Measurements from ENCODE around the gene SLC16A8. TPM values are rescaled to one million over a fixed set of nuclear protein-coding genes. Genes with fewer than 3 reads are reported as not detected.

Gene SLC16A8
- total and polyA plus RNA-seq, 2 of the 13 experiments (the other 11 are each of a cell fraction or from before 2014, with no cell fraction given): not detected

DNA sequence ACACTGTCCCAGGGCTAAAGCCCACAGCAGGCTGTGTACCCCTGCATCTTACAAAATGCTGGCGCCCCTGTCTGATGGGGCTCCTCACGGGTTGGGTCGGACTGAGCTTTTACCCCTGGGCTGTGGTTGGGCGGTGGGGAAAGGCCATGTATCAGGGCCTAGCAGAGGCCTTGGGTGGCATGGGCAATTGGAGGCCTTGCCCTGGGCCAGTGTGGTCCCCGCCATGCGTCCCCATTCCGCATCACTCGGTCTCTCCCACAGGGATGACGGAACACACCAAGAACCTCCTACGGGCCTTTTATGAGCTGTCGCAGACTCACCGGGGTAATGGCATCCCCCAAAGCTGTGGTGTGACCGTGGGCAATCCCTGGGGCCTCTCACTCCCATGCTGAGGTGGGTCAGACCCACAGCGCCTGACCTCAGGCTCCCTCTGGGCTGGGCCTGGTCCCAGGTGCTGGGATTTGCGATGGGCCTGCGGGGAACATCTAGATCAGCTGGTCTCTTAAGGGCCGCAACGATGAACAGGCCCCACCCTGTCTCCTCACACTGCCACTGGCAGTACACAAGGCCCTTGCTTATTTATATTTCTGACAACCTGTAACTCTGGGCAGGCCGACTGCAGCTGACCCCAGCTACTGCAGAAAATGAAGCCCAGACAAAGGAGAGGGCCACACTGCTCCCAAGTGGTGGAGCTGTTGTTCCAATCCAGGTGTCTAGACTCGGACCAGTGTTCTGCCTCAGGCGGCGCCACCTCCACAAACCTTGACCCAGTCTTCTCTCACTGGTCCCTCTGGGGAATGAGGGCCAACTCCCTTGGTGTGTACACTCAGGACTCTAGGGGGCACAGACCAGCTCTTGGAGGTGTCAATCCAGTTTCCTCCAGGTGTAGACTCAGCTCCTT is 12.3 kb downstream of the SLC16A8 start:
- ChIA-PET POLR2A (no interaction called here), CTCF (ENCODE audit: low intra/inter-chr PET ratio, low total read pairs) (no interaction called here)
- BruUV-seq (replicated peaks): no TSS peak
- Histone ChIP-seq H3K9me3 (ENCODE audit: low read length) (no peaks in the 10 kb centered on the region), H3K4me1 (ENCODE audit: insufficient read depth, low read length) (0 out of 2 replicates have a peak, but pooled peaks cover 5% of the 10 kb centered on the region), H2AFZ (ENCODE audit: low read length) (no peak overlapping the region), H3K27me3 (ENCODE audit: control insufficient read depth in 1 of 2, insufficient read depth in 2 of 2, low read length in 2 of 2) (no peaks in the 10 kb centered on the region), H3K36me3 (replicated peaks in 1 of 2; ENCODE audit: control insufficient read depth in 1 of 2, insufficient read depth in 2 of 2, low read length in 2 of 2) (peaks cover 15 to 27% of the 10 kb centered on the region in 2 experiments), H3K4me2 (ENCODE audit: low read depth, low read length) (no peak overlapping the region), H3K27ac (ENCODE audit: extremely low read length, insufficient read depth, low read length) (no peak overlapping the region), H3K79me2 (ENCODE audit: insufficient read depth, low read length) (no peaks in the 10 kb centered on the region), H4K20me1 (ENCODE audit: insufficient read depth, low read length) (no peaks in the 10 kb centered on the region), H3K4me3 (replicated peaks in 1 of 3; ENCODE audit: insufficient read depth in 1 of 3, low read depth in 2 of 3, low read length in 3 of 3) (no peak overlapping the region), H3K9ac (ENCODE audit: insufficient read depth, low read depth, low read length) (no peak overlapping the region)
- WGBS (ENCODE audit: low lambda C conversion rate): 95% methylated on average over 7 of the region's 22 CpGs
- no peak for ATAC-seq
- DNase-seq (ENCODE audit: low spot score): no peak
- intact Hi-C loops (cut with micrococcal nuclease; ENCODE audit: unreplicated experiment) (no loop called here), in situ Hi-C loops (cut with HindIII; ENCODE audit: extremely low pct_ligation_motif_present, low pct_unique_long_range_greater_than_20kb) (no loop called here)
- TF ChIP-seq, protein P1, sequence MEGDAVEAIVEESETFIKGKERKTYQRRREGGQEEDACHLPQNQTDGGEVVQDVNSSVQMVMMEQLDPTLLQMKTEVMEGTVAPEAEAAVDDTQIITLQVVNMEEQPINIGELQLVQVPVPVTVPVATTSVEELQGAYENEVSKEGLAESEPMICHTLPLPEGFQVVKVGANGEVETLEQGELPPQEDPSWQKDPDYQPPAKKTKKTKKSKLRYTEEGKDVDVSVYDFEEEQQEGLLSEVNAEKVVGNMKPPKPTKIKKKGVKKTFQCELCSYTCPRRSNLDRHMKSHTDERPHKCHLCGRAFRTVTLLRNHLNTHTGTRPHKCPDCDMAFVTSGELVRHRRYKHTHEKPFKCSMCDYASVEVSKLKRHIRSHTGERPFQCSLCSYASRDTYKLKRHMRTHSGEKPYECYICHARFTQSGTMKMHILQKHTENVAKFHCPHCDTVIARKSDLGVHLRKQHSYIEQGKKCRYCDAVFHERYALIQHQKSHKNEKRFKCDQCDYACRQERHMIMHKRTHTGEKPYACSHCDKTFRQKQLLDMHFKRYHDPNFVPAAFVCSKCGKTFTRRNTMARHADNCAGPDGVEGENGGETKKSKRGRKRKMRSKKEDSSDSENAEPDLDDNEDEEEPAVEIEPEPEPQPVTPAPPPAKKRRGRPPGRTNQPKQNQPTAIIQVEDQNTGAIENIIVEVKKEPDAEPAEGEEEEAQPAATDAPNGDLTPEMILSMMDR (CRISPR knock-in tag; IDR thresholded peaks at IDR 0.05): 0 out of 2 replicates have a peak, but pooled peaks have one; percentile 8
- no peak for TF ChIP-seq ZNF703 (CRISPR knock-in tag; IDR thresholded peaks at IDR 0.05; ENCODE audit: borderline replicate concordance)
- FAIRE-seq: no peak

DNA sequence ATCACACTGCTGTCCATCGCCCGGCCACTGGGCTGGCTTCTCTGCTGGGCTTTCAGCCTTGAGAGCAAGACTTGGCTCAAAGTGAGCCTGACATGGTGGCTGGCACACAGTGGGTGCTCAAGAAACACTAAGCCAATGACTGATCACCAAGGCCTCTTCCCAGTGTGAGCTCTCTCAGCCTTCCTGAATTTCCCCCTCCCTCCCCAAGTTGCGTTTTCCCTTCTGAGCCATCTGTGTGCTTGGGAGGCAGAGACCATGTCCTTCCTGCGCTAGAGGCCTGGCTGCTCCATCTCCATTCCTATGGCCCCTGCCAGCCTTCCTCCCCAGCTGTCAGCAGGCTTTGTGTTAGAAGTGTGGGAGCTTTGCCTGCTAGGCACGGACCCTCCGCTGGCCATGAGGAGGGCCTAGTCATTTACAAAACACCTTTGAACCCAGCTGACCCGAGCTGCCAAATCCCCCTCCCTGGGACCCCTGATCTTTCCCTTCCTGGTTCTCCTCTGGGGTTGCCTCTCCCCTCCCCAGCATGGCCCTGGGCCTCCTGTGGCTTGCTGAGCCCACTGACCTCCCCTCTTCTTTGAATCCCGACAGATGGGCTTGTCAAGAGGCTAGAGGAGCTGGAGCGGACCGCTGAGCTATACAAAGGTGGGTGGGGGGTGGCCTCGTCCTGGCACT is 13.6 kb downstream of the SLC16A8 start:
- intact Hi-C loops (cut with micrococcal nuclease; ENCODE audit: unreplicated experiment) (no loop called here), in situ Hi-C loops (cut with HindIII; ENCODE audit: extremely low pct_ligation_motif_present, low pct_unique_long_range_greater_than_20kb) (no loop called here)
- Histone ChIP-seq H4K20me1 (ENCODE audit: insufficient read depth, low read length) (no peaks in the 10 kb centered on the region), H2AFZ (ENCODE audit: low read length) (no peak overlapping the region), H3K9me3 (ENCODE audit: low read length) (no peaks in the 10 kb centered on the region), H3K27me3 (ENCODE audit: control insufficient read depth in 1 of 2, insufficient read depth in 2 of 2, low read length in 2 of 2) (no peaks in the 10 kb centered on the region), H3K36me3 (replicated peaks in 1 of 2; ENCODE audit: control insufficient read depth in 1 of 2, insufficient read depth in 2 of 2, low read length in 2 of 2) (peaks cover 20 to 34% of the 10 kb centered on the region in 2 experiments), H3K4me3 (replicated peaks in 1 of 3; ENCODE audit: insufficient read depth in 1 of 3, low read depth in 2 of 3, low read length in 3 of 3) (no peak overlapping the region), H3K4me2 (ENCODE audit: low read depth, low read length) (no peak overlapping the region), H3K27ac (ENCODE audit: extremely low read length, insufficient read depth, low read length) (no peak overlapping the region), H3K4me1 (ENCODE audit: insufficient read depth, low read length) (0 out of 2 replicates have a peak, but pooled peaks cover 5% of the 10 kb centered on the region), H3K9ac (ENCODE audit: insufficient read depth, low read depth, low read length) (no peak overlapping the region), H3K79me2 (ENCODE audit: insufficient read depth, low read length) (no peaks in the 10 kb centered on the region)
- BruUV-seq (replicated peaks): no TSS peak
- WGBS (ENCODE audit: low lambda C conversion rate): 95% methylated on average over 11 of the region's 11 CpGs
- no peak for FAIRE-seq
- DNase-seq (ENCODE audit: low spot score): no peak
- ATAC-seq: no peak
- POLR2A ChIA-PET: no interaction called here
- CTCF ChIA-PET (ENCODE audit: low intra/inter-chr PET ratio, low total read pairs): no interaction called here
- TF ChIP-seq SATB2 (CRISPR knock-in tag; IDR thresholded peaks at IDR 0.05): no peak
- TF ChIP-seq, protein P2, sequence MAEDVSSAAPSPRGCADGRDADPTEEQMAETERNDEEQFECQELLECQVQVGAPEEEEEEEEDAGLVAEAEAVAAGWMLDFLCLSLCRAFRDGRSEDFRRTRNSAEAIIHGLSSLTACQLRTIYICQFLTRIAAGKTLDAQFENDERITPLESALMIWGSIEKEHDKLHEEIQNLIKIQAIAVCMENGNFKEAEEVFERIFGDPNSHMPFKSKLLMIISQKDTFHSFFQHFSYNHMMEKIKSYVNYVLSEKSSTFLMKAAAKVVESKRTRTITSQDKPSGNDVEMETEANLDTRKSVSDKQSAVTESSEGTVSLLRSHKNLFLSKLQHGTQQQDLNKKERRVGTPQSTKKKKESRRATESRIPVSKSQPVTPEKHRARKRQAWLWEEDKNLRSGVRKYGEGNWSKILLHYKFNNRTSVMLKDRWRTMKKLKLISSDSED (CRISPR knock-in tag; IDR thresholded peaks at IDR 0.05): no peak
- TF ChIP-seq, protein P3, sequence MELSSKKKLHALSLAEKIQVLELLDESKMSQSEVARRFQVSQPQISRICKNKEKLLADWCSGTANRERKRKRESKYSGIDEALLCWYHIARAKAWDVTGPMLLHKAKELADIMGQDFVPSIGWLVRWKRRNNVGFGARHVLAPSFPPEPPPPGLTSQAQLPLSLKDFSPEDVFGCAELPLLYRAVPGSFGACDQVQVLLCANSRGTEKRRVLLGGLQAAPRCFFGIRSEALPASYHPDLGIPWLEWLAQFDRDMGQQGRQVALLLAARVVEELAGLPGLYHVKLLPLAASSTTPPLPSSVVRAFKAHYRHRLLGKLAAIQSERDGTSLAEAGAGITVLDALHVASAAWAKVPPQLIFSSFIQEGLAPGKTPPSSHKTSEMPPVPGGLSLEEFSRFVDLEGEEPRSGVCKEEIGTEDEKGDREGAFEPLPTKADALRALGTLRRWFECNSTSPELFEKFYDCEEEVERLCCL (CRISPR knock-in tag; IDR thresholded peaks at IDR 0.05; ENCODE audit: borderline replicate concordance): no peak
